ENCODE results near the gene DERA.
"Not testable (repeated sequence)": the region's sequence is repeated elsewhere in the genome, so short reads cannot be mapped to it uniquely, and the experiment has no call there.

The DERA gene

DNA sequence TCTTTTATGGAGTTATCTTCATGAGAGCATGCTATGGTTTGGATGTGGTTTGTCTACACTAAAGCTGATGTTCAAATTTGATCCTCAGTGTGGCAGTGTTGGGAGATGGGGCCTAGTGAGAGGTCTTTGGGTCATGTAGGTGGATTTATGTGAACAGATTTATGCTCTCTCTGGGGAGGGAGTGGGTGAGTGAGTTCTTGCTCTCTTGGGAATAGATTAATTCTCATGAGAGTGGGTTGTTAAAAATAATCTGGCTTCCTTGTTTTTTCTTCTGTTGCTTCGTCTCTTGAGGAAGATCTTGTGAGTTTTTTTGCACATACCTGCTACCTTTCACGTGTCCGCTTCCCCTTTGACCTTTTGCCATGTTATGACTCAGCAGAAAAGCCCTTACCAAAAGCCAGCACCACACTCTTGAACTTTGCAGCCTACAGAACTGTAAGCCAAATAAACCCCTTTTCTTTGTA lies 20.5 kb downstream of the DERA start:
- no peak overlapping the region for H3K4me3 Mint-ChIP-seq
- H3K9me3 Mint-ChIP-seq = no peaks in the 10 kb centered on the region
- DNase-seq (ENCODE audit: low spot score in 2 of 2) (no peak), ATAC-seq (no peak)
- peaks cover under 1% of the 10 kb centered on the region for H3K4me1 Mint-ChIP-seq
- no peaks in the 10 kb centered on the region for H3K36me3 Mint-ChIP-seq
- H3K27ac Mint-ChIP-seq = no peak overlapping the region

GRCh38 chr12:15932327-15932726 lies 21.2 kb downstream of the DERA start:
- Mint-ChIP-seq H3K4me3 (no peak overlapping the region), H3K36me3 (no peaks in the 10 kb centered on the region)
- ATAC-seq = no peak

DNA sequence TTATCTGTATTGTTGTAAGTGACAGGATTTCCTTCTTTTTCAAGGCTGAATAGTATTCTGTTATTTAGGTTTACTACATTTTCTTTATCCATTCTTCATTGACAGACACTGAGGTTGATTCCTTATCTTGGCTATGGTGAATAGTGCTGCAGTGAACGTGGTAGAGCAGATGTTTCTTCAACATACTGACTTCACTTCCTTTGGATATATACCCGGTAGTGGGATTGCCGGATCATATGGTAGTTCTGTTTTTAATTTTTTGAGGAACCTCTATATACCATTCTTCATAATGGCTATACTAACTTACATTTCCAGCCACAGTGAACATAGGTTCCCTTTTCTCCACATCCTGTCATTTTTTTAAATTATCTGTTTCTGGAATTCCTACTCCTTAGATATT lies 21.8 kb downstream of the DERA start:
- H3K27ac Mint-ChIP-seq = no peak overlapping the region
- no peak overlapping the region for H3K4me3 Mint-ChIP-seq
- no peak for DNase-seq (ENCODE audit: low spot score in 2 of 2)

More at GRCh38 chr12:15932327-15932726, 21.2 kb downstream of the DERA start:
- H3K4me1 Mint-ChIP-seq = peaks cover 5% of the 10 kb centered on the region
- no peak for DNase-seq (ENCODE audit: low spot score in 2 of 2)
- H3K27ac Mint-ChIP-seq = no peak overlapping the region
- no peaks in the 10 kb centered on the region for H3K9me3 Mint-ChIP-seq

GRCh38 chr12:15933751-15934150 lies 22.6 kb downstream of the DERA start:
- H3K9me3 Mint-ChIP-seq = peaks cover under 1% of the 10 kb centered on the region
- DNase-seq (ENCODE audit: low spot score in 2 of 2) = no peak

More for the DNA sequence above, 21.8 kb downstream of the DERA start:
- H3K4me1 Mint-ChIP-seq = peaks cover 5% of the 10 kb centered on the region
- no peaks in the 10 kb centered on the region for H3K36me3 Mint-ChIP-seq
- ATAC-seq = no peak
- no peaks in the 10 kb centered on the region for H3K9me3 Mint-ChIP-seq

DNA sequence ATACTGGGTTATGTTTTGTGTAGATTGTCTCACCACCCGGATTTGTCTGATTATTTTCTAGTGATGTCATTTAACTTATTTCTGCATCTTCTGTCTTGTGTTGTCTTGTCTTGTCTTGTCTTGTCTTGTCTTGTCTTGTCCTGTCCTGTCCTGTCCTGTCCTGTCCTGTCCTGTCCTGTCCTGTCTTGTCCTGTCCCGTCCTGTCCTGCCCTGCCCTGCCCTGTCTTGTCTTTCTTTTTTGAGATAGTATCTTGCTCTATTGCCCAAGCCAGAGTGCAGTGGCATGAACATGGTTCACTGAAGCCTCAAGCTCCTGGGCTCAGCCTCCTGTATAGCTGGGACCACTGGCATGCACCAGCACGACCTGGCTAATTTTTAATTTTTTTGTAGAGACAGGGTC lies 25.6 kb downstream of the DERA start:
- Mint-ChIP-seq H3K36me3 (no peaks in the 10 kb centered on the region), H3K4me1 (peaks cover 5% of the 10 kb centered on the region), H3K27ac (no peak overlapping the region), H3K4me3 (no peak overlapping the region), H3K9me3 (peaks cover 9% of the 10 kb centered on the region)
- no peak for DNase-seq (ENCODE audit: low spot score in 2 of 2)
- no peak for ATAC-seq

More at GRCh38 chr12:15933751-15934150, 22.6 kb downstream of the DERA start:
- no peak for ATAC-seq
- Mint-ChIP-seq H3K4me3 (no peak overlapping the region), H3K27ac (no peak overlapping the region), H3K4me1 (peaks cover 5% of the 10 kb centered on the region), H3K36me3 (no peaks in the 10 kb centered on the region)

DNA sequence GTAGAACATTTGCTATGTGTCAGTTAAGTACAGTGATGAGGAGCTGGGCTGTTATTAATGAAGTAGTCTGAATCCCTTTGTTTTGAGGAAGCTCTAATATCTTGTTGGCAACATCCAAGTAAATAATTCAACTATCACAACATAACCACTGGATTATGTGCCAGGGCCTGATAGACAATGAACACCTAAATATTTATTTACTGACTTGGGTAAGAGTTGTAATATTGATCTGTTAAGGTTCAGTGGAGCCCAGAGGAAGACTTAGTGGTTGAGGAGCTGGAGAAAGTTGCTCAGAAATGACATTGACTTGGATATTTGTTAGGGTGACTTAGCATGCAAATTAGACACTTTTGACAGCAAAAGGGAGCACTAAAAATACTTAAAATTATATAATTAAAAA lies 26.8 kb downstream of the DERA start:
- H3K4me1 Mint-ChIP-seq = peaks cover 12% of the 10 kb centered on the region
- no peaks in the 10 kb centered on the region for H3K36me3 Mint-ChIP-seq

DNA sequence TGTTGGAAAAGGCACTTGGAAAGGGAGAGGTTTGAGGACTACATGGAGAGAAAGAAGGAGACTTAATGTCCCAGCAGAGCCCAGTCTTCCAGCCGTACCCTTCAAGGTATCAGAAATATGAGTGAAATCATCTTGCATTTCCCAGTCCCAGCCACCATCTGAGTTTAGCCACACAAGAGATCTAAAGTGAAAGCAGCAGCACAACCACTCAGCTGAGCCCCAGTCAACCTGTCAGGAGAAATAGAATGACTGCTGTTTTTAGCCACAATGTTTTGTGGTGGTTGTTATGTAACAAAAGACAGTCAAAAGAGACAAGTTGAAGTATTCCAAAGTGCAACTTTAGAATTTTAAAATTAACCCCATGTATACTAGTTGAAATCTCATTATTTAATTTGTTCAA lies 28.0 kb downstream of the DERA start:
- peaks cover 14% of the 10 kb centered on the region for H3K9me3 Mint-ChIP-seq
- DNase-seq (ENCODE audit: low spot score in 2 of 2) = no peak
- no peak for ATAC-seq
- no peak overlapping the region for H3K4me3 Mint-ChIP-seq
- H3K36me3 Mint-ChIP-seq = no peaks in the 10 kb centered on the region
- peaks cover 12% of the 10 kb centered on the region for H3K4me1 Mint-ChIP-seq
- H3K27ac Mint-ChIP-seq = no peak overlapping the region

More for the DNA sequence above, 26.8 kb downstream of the DERA start:
- H3K9me3 Mint-ChIP-seq = peaks cover 14% of the 10 kb centered on the region
- no peak overlapping the region for H3K27ac Mint-ChIP-seq
- DNase-seq (ENCODE audit: low spot score in 2 of 2) (no peak), ATAC-seq (no peak)
- no peak overlapping the region for H3K4me3 Mint-ChIP-seq

GRCh38 chr12:15942475-15942874 lies 31.3 kb downstream of the DERA start:
- H3K27ac Mint-ChIP-seq = no peak overlapping the region
- ATAC-seq = no peak
- H3K9me3 Mint-ChIP-seq = peaks cover 18% of the 10 kb centered on the region
- DNase-seq (ENCODE audit: low spot score in 2 of 2) = no peak
- H3K4me3 Mint-ChIP-seq = no peak overlapping the region
- peaks cover 14% of the 10 kb centered on the region for H3K4me1 Mint-ChIP-seq
- no peaks in the 10 kb centered on the region for H3K36me3 Mint-ChIP-seq

DNA sequence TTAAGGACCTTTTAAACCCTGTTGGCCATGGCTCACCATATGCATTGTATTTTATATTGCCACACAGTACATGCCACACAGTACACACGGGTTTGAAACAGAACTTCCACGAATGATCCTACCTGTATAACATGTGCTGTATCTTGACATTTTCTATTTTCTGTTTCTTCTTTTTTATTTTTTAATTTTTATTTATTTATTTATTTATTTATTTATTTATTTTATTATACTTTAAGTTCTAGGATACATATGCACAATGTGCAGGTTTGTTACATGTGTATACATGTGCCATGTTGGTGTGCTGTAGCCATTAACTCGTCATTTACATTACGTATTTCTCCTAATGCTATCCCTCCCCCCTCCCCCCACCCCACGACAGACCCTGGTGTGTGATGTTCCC lies 32.4 kb downstream of the DERA start:
- not testable (repeated sequence) for DNase-seq (ENCODE audit: low spot score in 2 of 2); H3K36me3 Mint-ChIP-seq; H3K27ac Mint-ChIP-seq; ATAC-seq; H3K4me3 Mint-ChIP-seq
- H3K4me1 Mint-ChIP-seq = peaks cover 19% of the 10 kb centered on the region
- H3K9me3 Mint-ChIP-seq = peaks cover 21% of the 10 kb centered on the region

- not testable (repeated sequence) for H3K36me3 Mint-ChIP-seq; ATAC-seq; H3K27ac Mint-ChIP-seq; DNase-seq (ENCODE audit: low spot score in 2 of 2); H3K9me3 Mint-ChIP-seq; H3K4me3 Mint-ChIP-seq
- H3K4me1 Mint-ChIP-seq = peaks cover 17% of the 10 kb centered on the region
These were observed 37.3 kb downstream of the DERA start for GRCh38 chr12:15948461-15948860.

- no peak overlapping the region for H3K27ac Mint-ChIP-seq
- peaks cover 8% of the 10 kb centered on the region for H3K36me3 Mint-ChIP-seq
- peaks cover 5% of the 10 kb centered on the region for H3K4me1 Mint-ChIP-seq
- no peak overlapping the region for H3K4me3 Mint-ChIP-seq
- ATAC-seq = no peak
- DNase-seq (ENCODE audit: low spot score in 2 of 2) = no peak
- no peaks in the 10 kb centered on the region for H3K9me3 Mint-ChIP-seq
These were observed 44.1 kb downstream of the DERA start for GRCh38 chr12:15955281-15955680.

- no peaks in the 10 kb centered on the region for H3K9me3 Mint-ChIP-seq
- H3K4me3 Mint-ChIP-seq = no peak overlapping the region
- H3K27ac Mint-ChIP-seq = no peak overlapping the region
- ATAC-seq (no peak), DNase-seq (ENCODE audit: low spot score in 2 of 2) (no peak)
- H3K4me1 Mint-ChIP-seq = peaks cover 2% of the 10 kb centered on the region
- peaks cover 13% of the 10 kb centered on the region for H3K36me3 Mint-ChIP-seq
These were observed 44.9 kb downstream of the DERA start for GRCh38 chr12:15956010-15956409.

- no peaks in the 10 kb centered on the region for H3K9me3 Mint-ChIP-seq
- H3K4me3 Mint-ChIP-seq = no peak overlapping the region
- H3K4me1 Mint-ChIP-seq = no peaks in the 10 kb centered on the region
- no peak for ATAC-seq
- peaks cover 16% of the 10 kb centered on the region for H3K36me3 Mint-ChIP-seq
- DNase-seq (ENCODE audit: low spot score in 2 of 2) = no peak
- H3K27ac Mint-ChIP-seq = no peak overlapping the region
These were observed 45.5 kb downstream of the DERA start for GRCh38 chr12:15956413-15957185.

DNA sequence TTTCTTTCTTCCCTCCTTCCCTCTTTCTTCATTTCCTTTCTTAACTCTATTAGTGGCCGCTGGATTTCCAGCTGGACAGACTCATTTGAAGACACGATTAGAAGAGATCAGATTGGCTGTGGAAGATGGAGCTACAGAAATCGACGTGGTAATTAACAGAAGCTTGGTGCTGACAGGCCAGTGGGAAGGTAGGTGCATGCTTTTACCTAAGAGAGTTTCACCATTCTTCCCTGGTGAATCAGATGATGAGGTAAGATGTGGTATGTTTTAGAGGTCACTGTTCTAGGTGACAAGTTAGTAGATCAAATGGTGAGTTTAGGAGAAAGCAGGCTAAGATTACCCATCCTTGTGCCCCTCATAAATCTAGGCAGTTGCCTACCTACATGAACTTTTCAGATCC lies 51.6 kb downstream of the DERA start:
- Mint-ChIP-seq H3K4me1 (no peaks in the 10 kb centered on the region), H3K9me3 (no peaks in the 10 kb centered on the region), H3K27ac (no peak overlapping the region), H3K4me3 (no peak overlapping the region), H3K36me3 (peaks cover 35% of the 10 kb centered on the region)
- ATAC-seq (no peak), DNase-seq (ENCODE audit: low spot score in 2 of 2) (no peak)

- DNase-seq (ENCODE audit: low spot score in 2 of 2) = no peak
- Mint-ChIP-seq H3K27ac (no peak overlapping the region), H3K36me3 (peaks cover 35% of the 10 kb centered on the region), H3K9me3 (no peaks in the 10 kb centered on the region), H3K4me3 (no peak overlapping the region), H3K4me1 (no peaks in the 10 kb centered on the region)
- no peak for ATAC-seq
These were observed 52.1 kb downstream of the DERA start for GRCh38 chr12:15963271-15963670.

GRCh38 chr12:15966426-15966825 lies 55.3 kb downstream of the DERA start:
- Mint-ChIP-seq H3K9me3 (no peaks in the 10 kb centered on the region), H3K4me1 (no peaks in the 10 kb centered on the region), H3K36me3 (peaks cover 27% of the 10 kb centered on the region), H3K27ac (no peak overlapping the region), H3K4me3 (no peak overlapping the region)
- no peak for DNase-seq (ENCODE audit: low spot score in 2 of 2)
- ATAC-seq = no peak
